Gastrocnemius medialis (tissue), 4 donors: ENCODE data around the gene CNR2. TPM values are rescaled to one million over a fixed set of nuclear protein-coding genes. Genes with fewer than 3 reads are reported as not detected.
"Not testable (repeated sequence)": the region's sequence is repeated elsewhere in the genome, so short reads cannot be mapped to it uniquely, and the experiment has no call there.

Experiments
- ATAC-seq, 2 donors: fragments of 150-250 bp; one replicate each; pipeline ENCODE4 v1.9.1; 2016
- DNase-seq, 2 donors: peaks; one replicate each; pipeline ENCODE4 v3.0.0-alpha.2; 2019
- H3K27ac ChIP-seq, 4 donors: fragments of 200-600 bp; sonication (generic); 1 replicate in 1 of 4; 2 replicates in 3 of 4; pipeline ENCODE4 v1.5.1; 2016 to 2018; ENCODE audit warnings: mild to moderate bottlenecking in 2 of 4, moderate library complexity in 1 of 4
- H3K27me3 ChIP-seq, 3 donors: fragments of 200-600 bp; sonication (generic) in 2 of 3; 1 replicate in 1 of 3; 2 replicates in 2 of 3; pipeline versions ENCODE4 v1.5.1 to v1.6.0; 2016 to 2019; ENCODE audit warnings: mild to moderate bottlenecking in 1 of 3, moderate library complexity in 1 of 3
- H3K36me3 ChIP-seq, 2 donors: fragments of 200-600 bp; sonication (generic) in 1 of 2; one replicate each; pipeline ENCODE4 v1.5.1; 2017 to 2018
- H3K4me1 ChIP-seq, 2 donors: fragments of 200-600 bp; sonication (generic) in 1 of 2; one replicate each; pipeline ENCODE4 v1.5.1; 2016 to 2017; ENCODE audit warnings: mild to moderate bottlenecking in 2 of 2
- H3K4me3 ChIP-seq, 4 donors: fragments of 200-600 bp; sonication (generic) in 3 of 4; 1 replicate in 1 of 4; 2 replicates in 3 of 4; pipeline ENCODE4 v1.5.1; 2016 to 2019; ENCODE audit warnings: mild to moderate bottlenecking in 2 of 4
- H3K9me3 ChIP-seq, 3 donors: fragments of 200-600 bp; sonication (generic) in 2 of 3; 1 replicate in 1 of 3; 2 replicates in 2 of 3; pipeline ENCODE4 v1.5.1; 2016 to 2019
- CTCF ChIP-seq, 5 experiments: fragments of 450-650 bp in 3 of 5; fragments of 200-600 bp in 2 of 5; sonication (generic) in 2 of 5; IDR thresholded peaks in 4 of 5; conservative IDR thresholded peaks in 1 of 5; 1 replicate in 4 of 5; 2 replicates in 1 of 5; pipeline ENCODE4 v1.5.1; 2016 to 2019; ENCODE audit warnings: antibody characterized with exemption in 5 of 5, mild to moderate bottlenecking in 3 of 5, moderate library complexity in 3 of 5
- POLR2A ChIP-seq, 2 donors: fragments of 450-650 bp; IDR thresholded peaks; one replicate each; pipeline ENCODE4 v1.6.1; 2017; ENCODE audit warnings: antibody characterized with exemption in 2 of 2, mild to moderate bottlenecking in 2 of 2, moderate library complexity in 2 of 2
- in situ Hi-C, 4 donors: fragments of 200-750 bp; cut with MboI; loops; one replicate each; pipeline versions ENCODE4 v1.15.0 to v1.8.0; 2017; ENCODE audit warnings: low sequenced_read_pairs in 4 of 4
- intact Hi-C: fragments of 100-400 bp; cut with DNase I; formaldehyde crosslinking; loops from one replicate; pipeline ENCODE4 v1.15.1; 2023; ENCODE audit warnings: low total_unique reads
- total RNA-seq, 4 donors: library from RNA; depleted of rRNA; stranded (reverse); fragments of >200 nt; gene quantifications; one replicate each; pipeline versions ENCODE4 v1.1.0 to v1.2.3, GENCODE V29; 2016

CNR2 gene
- total RNA-seq, 4 donors from 2014 or later, result not detected

GRCh38 chr1:23958810-23959460 lies 45.8 kb upstream of the CNR2 start:
- Histone ChIP-seq H3K27ac (peak overlapping the region; percentile 94 to 100 (median 98)), H3K9me3 (no peaks in the 10 kb centered on the region), H3K4me3 (peak overlapping the region; percentile 79 to 96 (median 85)), H3K4me1 (peaks cover 24 to 39% of the 10 kb centered on the region in 2 donors), H3K27me3 (no peaks in the 10 kb centered on the region), H3K36me3 (peaks cover 0 to 22% of the 10 kb centered on the region in 2 donors)
- intact Hi-C loops (loop anchor here (1.0 to 10.0 kb wide), 6 partner anchors 21 to 683 kb away; partner anchors contain the start of genes MYOM3, SRRM1 and SRSF10), in situ Hi-C loops (no loop called here)
- no peak for TF ChIP-seq POLR2A (IDR thresholded peaks at IDR 0.05)
- TF ChIP-seq CTCF (IDR thresholded peaks at IDR 0.05 in 4 of 5, conservative IDR thresholded peaks at IDR 0.05 in 1 of 5), result peak in 3 of 5 experiments; percentile 39 to 57 (median 41)
- ATAC-seq (peak; percentile 79 to 81), DNase-seq (peak; percentile 86 to 87)

- H3K9me3 ChIP-seq, in situ Hi-C loops, DNase-seq, ATAC-seq, H3K27me3 ChIP-seq: not testable (repeated sequence)
- Histone ChIP-seq H3K4me1 (peaks cover 24 to 37% of the 10 kb centered on the region in 2 donors), H3K4me3 (peak overlapping the region; percentile 79 to 96 (median 85)), H3K36me3 (peaks cover 0 to 15% of the 10 kb centered on the region in 2 donors), H3K27ac (peak overlapping the region; percentile 94 to 100 (median 98))
- intact Hi-C loops, result loop anchor here (2.0 to 10.0 kb wide), 4 partner anchors 61 to 684 kb away; partner anchors contain the start of genes MYOM3 and SRRM1
These were observed 45.1 kb upstream of the CNR2 start for GRCh38 chr1:23958040-23958809.

- no peak overlapping the region for H3K4me3 ChIP-seq
- DNase-seq (no peak), ATAC-seq (no peak)
- no peaks in the 10 kb centered on the region for H3K9me3 ChIP-seq
- no peak overlapping the region for H3K27ac ChIP-seq
- in situ Hi-C loops (no loop called here), intact Hi-C loops (loop anchor here (5.0 to 10.0 kb wide), 3 partner anchors 155 to 685 kb away; partner anchors contain the start of genes MYOM3 and SRRM1)
- TF ChIP-seq CTCF (IDR thresholded peaks at IDR 0.05 in 4 of 5, conservative IDR thresholded peaks at IDR 0.05 in 1 of 5) (no peak), POLR2A (IDR thresholded peaks at IDR 0.05) (no peak)
- H3K27me3 ChIP-seq, result no peaks in the 10 kb centered on the region
- peaks cover 24 to 33% of the 10 kb centered on the region in 2 donors for H3K4me1 ChIP-seq
- peaks cover 0 to 10% of the 10 kb centered on the region in 2 donors for H3K36me3 ChIP-seq
These were observed 43.9 kb upstream of the CNR2 start for GRCh38 chr1:23957096-23957495.

- TF ChIP-seq POLR2A (IDR thresholded peaks at IDR 0.05) (no peak), CTCF (IDR thresholded peaks at IDR 0.05 in 4 of 5, conservative IDR thresholded peaks at IDR 0.05 in 1 of 5) (no peak)
- intact Hi-C loops (loop anchor here (10.0 kb wide), 1 partner anchor 442 kb away; no protein-coding TSS in a partner anchor), in situ Hi-C loops (loop anchor here in 1 of 4 donors (5.0 kb wide), 1 partner anchor 74 kb away; no protein-coding TSS in a partner anchor)
- H3K9me3 ChIP-seq, result no peaks in the 10 kb centered on the region
- no peaks in the 10 kb centered on the region for H3K36me3 ChIP-seq
- no peak for DNase-seq
- no peak for ATAC-seq
- H3K4me3 ChIP-seq, result no peak overlapping the region
- peaks cover 8 to 12% of the 10 kb centered on the region in 2 donors for H3K4me1 ChIP-seq
- H3K27ac ChIP-seq, result no peak overlapping the region
- no peaks in the 10 kb centered on the region for H3K27me3 ChIP-seq
These were observed 39.9 kb upstream of the CNR2 start for GRCh38 chr1:23953020-23953419.

- TF ChIP-seq POLR2A (IDR thresholded peaks at IDR 0.05), result no peak
- Histone ChIP-seq H3K27ac (no peak overlapping the region), H3K4me3 (no peak overlapping the region), H3K27me3 (peaks cover 0 to 4% (median 0%) of the 10 kb centered on the region in 3 donors), H3K36me3 (no peaks in the 10 kb centered on the region), H3K4me1 (no peaks in the 10 kb centered on the region), H3K9me3 (no peaks in the 10 kb centered on the region)
- ATAC-seq (no peak), DNase-seq (no peak)
- in situ Hi-C loops, result no loop called here
- intact Hi-C loops, result no loop called here
These were observed 34.2 kb upstream of the CNR2 start for GRCh38 chr1:23947366-23947765.
